Measurements from ENCODE around the gene PSG4. TPM values are rescaled to one million over a fixed set of nuclear protein-coding genes. Genes with fewer than 3 reads are reported as not detected.
A peak's percentile ranks its signal among the peaks of the same experiment; 100 is the strongest.
"Not testable (repeated sequence)": the region's sequence is repeated elsewhere in the genome, so short reads cannot be mapped to it uniquely, and the experiment has no call there.

Gene PSG4
- total RNA-seq, 1 experiment from 2014 or later: 3.9 TPM

DNA sequence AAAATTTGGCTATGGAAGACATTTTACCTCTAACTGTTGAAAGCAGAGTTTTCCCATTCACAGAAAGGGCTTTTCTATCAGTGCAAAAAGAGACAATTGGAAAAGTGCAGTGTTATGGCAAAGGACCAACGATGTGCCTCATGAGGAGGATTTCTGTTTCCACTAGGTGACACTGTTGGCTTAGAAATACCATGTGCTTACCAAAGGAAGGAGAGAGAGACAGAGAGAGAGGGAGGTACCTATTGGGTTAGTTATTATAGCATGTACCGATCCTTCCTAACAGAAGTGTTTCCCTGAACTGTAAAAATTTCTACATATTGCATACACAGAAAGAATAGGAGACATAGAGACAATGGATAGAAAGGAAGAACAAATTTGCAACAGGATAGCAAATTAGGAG lies 23.9 kb upstream of the PSG4 start:
- Mint-ChIP-seq H3K9me3 (ENCODE audit: unreplicated experiment) (peaks cover 13% of the 10 kb centered on the region), H3K27me3 (ENCODE audit: insufficient read depth, unreplicated experiment) (no peaks in the 10 kb centered on the region), H3K4me3 (ENCODE audit: unreplicated experiment) (no peak overlapping the region), H3K27ac (ENCODE audit: low read depth, unreplicated experiment) (no peak overlapping the region), H3K4me1 (ENCODE audit: insufficient read depth, unreplicated experiment) (no peaks in the 10 kb centered on the region), H3K36me3 (ENCODE audit: insufficient read depth, unreplicated experiment) (no peaks in the 10 kb centered on the region)
- intact Hi-C loops (cut with micrococcal nuclease): no loop called here
- TF ChIP-seq, protein P1, sequence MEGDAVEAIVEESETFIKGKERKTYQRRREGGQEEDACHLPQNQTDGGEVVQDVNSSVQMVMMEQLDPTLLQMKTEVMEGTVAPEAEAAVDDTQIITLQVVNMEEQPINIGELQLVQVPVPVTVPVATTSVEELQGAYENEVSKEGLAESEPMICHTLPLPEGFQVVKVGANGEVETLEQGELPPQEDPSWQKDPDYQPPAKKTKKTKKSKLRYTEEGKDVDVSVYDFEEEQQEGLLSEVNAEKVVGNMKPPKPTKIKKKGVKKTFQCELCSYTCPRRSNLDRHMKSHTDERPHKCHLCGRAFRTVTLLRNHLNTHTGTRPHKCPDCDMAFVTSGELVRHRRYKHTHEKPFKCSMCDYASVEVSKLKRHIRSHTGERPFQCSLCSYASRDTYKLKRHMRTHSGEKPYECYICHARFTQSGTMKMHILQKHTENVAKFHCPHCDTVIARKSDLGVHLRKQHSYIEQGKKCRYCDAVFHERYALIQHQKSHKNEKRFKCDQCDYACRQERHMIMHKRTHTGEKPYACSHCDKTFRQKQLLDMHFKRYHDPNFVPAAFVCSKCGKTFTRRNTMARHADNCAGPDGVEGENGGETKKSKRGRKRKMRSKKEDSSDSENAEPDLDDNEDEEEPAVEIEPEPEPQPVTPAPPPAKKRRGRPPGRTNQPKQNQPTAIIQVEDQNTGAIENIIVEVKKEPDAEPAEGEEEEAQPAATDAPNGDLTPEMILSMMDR (IDR thresholded peaks at IDR 0.05; ENCODE audit: unreplicated experiment): peak; percentile 33
- ChIA-PET POLR2A (no interaction called here), CTCF (no interaction called here)
- DNase-seq (ENCODE audit: unreplicated experiment): peak; percentile 43
- BruUV-seq (replicated peaks): no TSS peak

DNA sequence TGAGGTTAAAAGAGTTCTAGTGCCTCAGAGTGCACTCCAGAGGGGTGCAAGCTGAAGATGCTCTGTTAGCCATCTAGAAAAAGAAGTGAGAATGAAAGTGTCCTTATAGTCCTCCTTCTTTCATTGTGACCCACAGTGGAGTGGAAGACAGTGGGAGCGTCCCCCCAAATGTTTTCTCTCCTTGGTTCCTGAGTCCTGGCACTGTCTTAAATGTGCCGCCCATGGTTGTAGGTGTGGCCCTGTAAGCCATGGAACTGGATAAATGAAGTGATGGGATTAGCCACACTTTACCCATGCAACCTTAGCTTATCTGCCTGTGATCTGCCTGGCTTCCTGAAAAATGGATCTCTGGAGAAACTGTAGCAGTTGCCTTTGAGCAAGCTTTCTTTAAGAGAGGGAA lies 23.3 kb upstream of the PSG4 start:
- H3K27me3 Mint-ChIP-seq (ENCODE audit: insufficient read depth, unreplicated experiment); H3K4me3 Mint-ChIP-seq (ENCODE audit: unreplicated experiment); BruUV-seq (replicated peaks); H3K4me1 Mint-ChIP-seq (ENCODE audit: insufficient read depth, unreplicated experiment); intact Hi-C loops (cut with micrococcal nuclease); H3K27ac Mint-ChIP-seq (ENCODE audit: low read depth, unreplicated experiment); H3K36me3 Mint-ChIP-seq (ENCODE audit: insufficient read depth, unreplicated experiment); POLR2A ChIA-PET: not testable (repeated sequence)
- peaks cover 13% of the 10 kb centered on the region for H3K9me3 Mint-ChIP-seq (ENCODE audit: unreplicated experiment)
- CTCF ChIA-PET: interaction anchor here (0.6 kb wide), 1 partner anchor 536 kb away, joined by 3 read pairs; no protein-coding TSS in a partner anchor
- peak; percentile 22 for DNase-seq (ENCODE audit: unreplicated experiment)

DNA sequence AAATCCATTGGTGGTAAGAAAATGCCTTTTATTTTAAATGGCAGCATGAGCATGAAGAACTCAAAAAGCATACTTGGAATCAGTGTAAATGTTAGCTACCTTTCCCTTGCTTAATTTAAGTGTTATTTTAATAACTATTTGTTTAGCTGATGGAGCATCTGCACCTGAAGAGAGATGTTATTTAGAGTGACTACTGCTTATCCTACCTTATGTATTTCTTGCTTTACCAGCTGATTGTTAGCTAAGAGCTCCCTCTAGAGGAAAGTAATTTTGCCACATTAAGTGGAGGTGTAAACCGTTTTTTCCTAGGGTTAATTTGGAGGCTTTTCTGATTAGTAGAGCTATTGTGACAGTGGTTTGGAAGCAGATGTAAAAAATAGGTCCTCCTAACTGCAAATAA lies 21.5 kb upstream of the PSG4 start:
- H3K4me3 Mint-ChIP-seq (ENCODE audit: unreplicated experiment); DNase-seq (ENCODE audit: unreplicated experiment); H3K4me1 Mint-ChIP-seq (ENCODE audit: insufficient read depth, unreplicated experiment); H3K36me3 Mint-ChIP-seq (ENCODE audit: insufficient read depth, unreplicated experiment); H3K27me3 Mint-ChIP-seq (ENCODE audit: insufficient read depth, unreplicated experiment); POLR2A ChIA-PET; BruUV-seq (replicated peaks); H3K27ac Mint-ChIP-seq (ENCODE audit: low read depth, unreplicated experiment); intact Hi-C loops (cut with micrococcal nuclease): not testable (repeated sequence)
- CTCF ChIA-PET: interaction anchor here (0.6 to 1.5 kb wide), 2 partner anchors 16 to 35 kb away, joined by 3 read pairs; no protein-coding TSS in a partner anchor
- H3K9me3 Mint-ChIP-seq (ENCODE audit: unreplicated experiment): peaks cover 13% of the 10 kb centered on the region

DNA sequence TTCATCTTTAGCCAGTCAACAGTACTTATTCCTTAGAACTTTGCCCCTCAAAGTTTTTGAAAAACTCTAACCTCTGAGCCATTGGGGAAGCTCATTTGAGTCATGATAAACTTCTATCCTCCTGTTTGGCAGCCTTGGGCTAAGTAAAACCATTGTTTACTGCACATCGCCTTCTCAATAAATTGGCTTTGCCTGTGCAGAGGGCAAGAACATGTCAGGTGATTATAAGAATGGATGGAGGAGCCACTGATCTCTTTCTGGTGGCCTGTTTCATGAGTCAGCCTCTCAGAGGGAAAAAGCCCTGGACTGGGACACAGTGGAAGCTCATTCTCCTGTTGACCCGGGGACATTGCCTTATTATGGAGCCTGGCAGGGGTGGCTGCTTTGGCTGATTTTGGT lies 19.4 kb upstream of the PSG4 start:
- H3K27ac Mint-ChIP-seq (ENCODE audit: low read depth, unreplicated experiment): no peak overlapping the region
- H3K9me3 Mint-ChIP-seq (ENCODE audit: unreplicated experiment): peaks cover 9% of the 10 kb centered on the region
- TF ChIP-seq, protein P1 (IDR thresholded peaks at IDR 0.05; ENCODE audit: unreplicated experiment): no peak
- ChIA-PET CTCF (interaction anchor here (1.1 kb wide), 1 partner anchor 199 kb away, joined by 3 read pairs; no protein-coding TSS in a partner anchor), POLR2A (no interaction called here)
- H3K36me3 Mint-ChIP-seq (ENCODE audit: insufficient read depth, unreplicated experiment): no peaks in the 10 kb centered on the region
- H3K4me3 Mint-ChIP-seq (ENCODE audit: unreplicated experiment): no peak overlapping the region
- intact Hi-C loops (cut with micrococcal nuclease): no loop called here
- no TSS peak for BruUV-seq (replicated peaks)
- no peak for DNase-seq (ENCODE audit: unreplicated experiment)
- no peaks in the 10 kb centered on the region for H3K27me3 Mint-ChIP-seq (ENCODE audit: insufficient read depth, unreplicated experiment)
- no peaks in the 10 kb centered on the region for H3K4me1 Mint-ChIP-seq (ENCODE audit: insufficient read depth, unreplicated experiment)

DNA sequence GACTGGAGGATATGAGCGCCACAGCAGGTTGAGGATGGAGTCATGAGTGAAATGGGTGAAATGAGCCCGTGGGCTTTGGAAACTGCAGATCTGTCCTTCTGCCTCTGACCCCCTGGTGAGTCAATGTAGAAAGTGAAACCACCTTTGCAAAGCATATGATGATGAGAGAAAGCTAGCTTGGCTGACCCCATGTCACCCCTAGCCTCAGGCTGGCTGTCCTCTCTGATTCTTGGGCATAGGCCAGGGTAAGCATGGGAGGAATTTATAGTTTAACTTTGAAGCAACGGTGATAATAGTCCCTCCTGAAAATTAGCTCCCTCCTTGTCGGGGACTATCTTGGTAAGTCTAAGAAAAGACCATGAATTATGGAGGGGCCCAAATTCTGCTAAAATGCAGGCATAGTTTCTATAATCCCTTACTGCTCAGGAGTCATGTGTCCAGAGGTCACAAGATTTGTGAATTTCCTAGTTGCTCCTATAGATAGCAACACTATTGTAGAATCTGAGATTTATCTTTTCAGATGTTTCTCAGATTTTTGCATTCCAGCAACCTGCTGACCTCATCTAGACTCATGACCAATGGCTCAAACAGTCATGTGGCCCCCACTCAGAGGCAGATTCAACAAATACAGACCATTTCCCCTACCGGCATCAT lies 18.9 kb upstream of the PSG4 start:
- POLR2A ChIA-PET: not testable (repeated sequence)

DNA sequence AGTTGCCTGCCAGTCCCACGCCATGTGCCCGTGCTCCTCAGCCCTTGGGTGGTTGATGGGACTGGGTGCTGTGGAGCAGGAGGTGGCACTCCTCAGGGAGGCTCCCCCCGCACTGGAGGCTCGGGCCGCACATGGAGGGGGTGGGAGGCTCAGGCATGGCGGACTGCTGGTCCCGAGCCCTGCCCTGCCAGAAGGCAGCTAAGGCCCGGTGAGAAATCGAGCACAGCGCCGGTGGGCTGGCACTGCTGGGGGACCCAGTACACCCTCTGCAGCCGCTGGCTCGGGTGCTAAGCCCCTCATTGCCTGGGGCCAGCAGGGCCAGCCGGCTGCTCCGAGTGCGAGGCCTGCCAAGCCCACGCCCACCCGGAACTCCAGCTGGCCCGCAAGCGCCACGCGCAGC lies 16.5 kb upstream of the PSG4 start:
- POLR2A ChIA-PET; H3K9me3 Mint-ChIP-seq (ENCODE audit: unreplicated experiment); intact Hi-C loops (cut with micrococcal nuclease); H3K27ac Mint-ChIP-seq (ENCODE audit: low read depth, unreplicated experiment); H3K4me1 Mint-ChIP-seq (ENCODE audit: insufficient read depth, unreplicated experiment); H3K4me3 Mint-ChIP-seq (ENCODE audit: unreplicated experiment); BruUV-seq (replicated peaks); H3K27me3 Mint-ChIP-seq (ENCODE audit: insufficient read depth, unreplicated experiment); DNase-seq (ENCODE audit: unreplicated experiment); H3K36me3 Mint-ChIP-seq (ENCODE audit: insufficient read depth, unreplicated experiment): not testable (repeated sequence)
- CTCF ChIA-PET: interaction anchor here (0.6 kb wide), 1 partner anchor 205 kb away, joined by 5 read pairs; no protein-coding TSS in a partner anchor

More for the DNA sequence above, 18.9 kb upstream of the PSG4 start:
- DNase-seq (ENCODE audit: unreplicated experiment): peak; percentile 16
- H3K9me3 Mint-ChIP-seq (ENCODE audit: unreplicated experiment); H3K27me3 Mint-ChIP-seq (ENCODE audit: insufficient read depth, unreplicated experiment); intact Hi-C loops (cut with micrococcal nuclease); H3K4me3 Mint-ChIP-seq (ENCODE audit: unreplicated experiment); H3K4me1 Mint-ChIP-seq (ENCODE audit: insufficient read depth, unreplicated experiment); BruUV-seq (replicated peaks); H3K36me3 Mint-ChIP-seq (ENCODE audit: insufficient read depth, unreplicated experiment); H3K27ac Mint-ChIP-seq (ENCODE audit: low read depth, unreplicated experiment): not testable (repeated sequence)
- CTCF ChIA-PET: interaction anchor here (1.1 kb wide), 1 partner anchor 200 kb away, joined by 3 read pairs; no protein-coding TSS in a partner anchor

DNA sequence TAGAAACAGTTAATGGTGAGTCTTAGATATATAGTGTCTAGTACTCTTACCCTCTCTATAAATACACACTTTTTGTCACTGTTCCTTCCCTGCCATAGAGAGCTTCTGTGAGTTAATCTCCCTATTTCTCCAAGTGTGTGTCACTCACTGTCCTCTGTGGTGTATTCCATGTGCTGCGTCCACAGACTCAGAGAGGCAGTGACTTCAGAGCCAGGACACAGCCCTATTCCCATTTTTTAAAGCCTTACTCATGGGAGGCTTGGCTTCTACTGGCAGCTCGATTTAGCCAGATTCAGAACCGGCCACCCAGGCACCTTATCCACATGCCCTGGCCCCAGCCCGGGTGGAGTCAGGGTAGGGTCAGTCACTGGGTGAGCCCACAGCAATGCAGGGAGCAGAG lies 13.7 kb upstream of the PSG4 start:
- H3K4me1 Mint-ChIP-seq (ENCODE audit: insufficient read depth, unreplicated experiment); H3K36me3 Mint-ChIP-seq (ENCODE audit: insufficient read depth, unreplicated experiment); DNase-seq (ENCODE audit: unreplicated experiment); POLR2A ChIA-PET; CTCF ChIA-PET; BruUV-seq (replicated peaks); intact Hi-C loops (cut with micrococcal nuclease); H3K9me3 Mint-ChIP-seq (ENCODE audit: unreplicated experiment); H3K27ac Mint-ChIP-seq (ENCODE audit: low read depth, unreplicated experiment); H3K27me3 Mint-ChIP-seq (ENCODE audit: insufficient read depth, unreplicated experiment); H3K4me3 Mint-ChIP-seq (ENCODE audit: unreplicated experiment): not testable (repeated sequence)

DNA sequence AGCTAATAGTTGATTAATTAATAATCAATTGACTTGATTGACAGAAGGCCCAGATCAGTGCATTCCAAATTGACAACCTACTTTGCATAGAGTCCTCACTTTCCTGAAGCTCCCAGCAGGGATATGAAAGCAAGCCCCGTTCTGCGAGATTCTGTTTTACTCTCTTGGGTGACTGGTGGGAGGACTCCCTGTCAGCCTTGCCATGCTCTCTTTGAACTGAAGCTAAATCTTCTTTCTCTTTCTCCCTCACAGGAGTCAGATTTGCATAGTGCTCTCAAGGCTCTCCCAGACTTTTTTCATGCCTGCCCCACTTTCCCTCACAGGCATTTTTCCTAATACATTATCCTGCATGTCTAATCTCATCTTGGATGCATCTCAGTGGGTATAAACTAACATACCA lies 10.4 kb upstream of the PSG4 start:
- POLR2A ChIA-PET; H3K9me3 Mint-ChIP-seq (ENCODE audit: unreplicated experiment); H3K36me3 Mint-ChIP-seq (ENCODE audit: insufficient read depth, unreplicated experiment); H3K4me3 Mint-ChIP-seq (ENCODE audit: unreplicated experiment); H3K27me3 Mint-ChIP-seq (ENCODE audit: insufficient read depth, unreplicated experiment); H3K27ac Mint-ChIP-seq (ENCODE audit: low read depth, unreplicated experiment); H3K4me1 Mint-ChIP-seq (ENCODE audit: insufficient read depth, unreplicated experiment); DNase-seq (ENCODE audit: unreplicated experiment); intact Hi-C loops (cut with micrococcal nuclease); BruUV-seq (replicated peaks): not testable (repeated sequence)
- CTCF ChIA-PET: interaction anchor here (0.5 kb wide), 1 partner anchor 111 kb away, joined by 3 read pairs; no protein-coding TSS in a partner anchor

Data from MCF 10A (cell line).